ENCODE results near the gene CAMK1. TPM values are rescaled to one million over a fixed set of nuclear protein-coding genes. Genes with fewer than 3 reads are reported as not detected.

The CAMK1 gene
- total and polyA plus RNA-seq, 2 donors (not counting 1 experiment from before 2014, with no cell fraction given) = 27.7 to 64.2 TPM

- TF ChIP-seq EZH2 (IDR thresholded peaks at IDR 0.05; ENCODE audit: low read length, missing control alignments) = no peak
- TF ChIP-seq, protein P1, sequence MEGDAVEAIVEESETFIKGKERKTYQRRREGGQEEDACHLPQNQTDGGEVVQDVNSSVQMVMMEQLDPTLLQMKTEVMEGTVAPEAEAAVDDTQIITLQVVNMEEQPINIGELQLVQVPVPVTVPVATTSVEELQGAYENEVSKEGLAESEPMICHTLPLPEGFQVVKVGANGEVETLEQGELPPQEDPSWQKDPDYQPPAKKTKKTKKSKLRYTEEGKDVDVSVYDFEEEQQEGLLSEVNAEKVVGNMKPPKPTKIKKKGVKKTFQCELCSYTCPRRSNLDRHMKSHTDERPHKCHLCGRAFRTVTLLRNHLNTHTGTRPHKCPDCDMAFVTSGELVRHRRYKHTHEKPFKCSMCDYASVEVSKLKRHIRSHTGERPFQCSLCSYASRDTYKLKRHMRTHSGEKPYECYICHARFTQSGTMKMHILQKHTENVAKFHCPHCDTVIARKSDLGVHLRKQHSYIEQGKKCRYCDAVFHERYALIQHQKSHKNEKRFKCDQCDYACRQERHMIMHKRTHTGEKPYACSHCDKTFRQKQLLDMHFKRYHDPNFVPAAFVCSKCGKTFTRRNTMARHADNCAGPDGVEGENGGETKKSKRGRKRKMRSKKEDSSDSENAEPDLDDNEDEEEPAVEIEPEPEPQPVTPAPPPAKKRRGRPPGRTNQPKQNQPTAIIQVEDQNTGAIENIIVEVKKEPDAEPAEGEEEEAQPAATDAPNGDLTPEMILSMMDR (conservative IDR thresholded peaks at IDR 0.05 in 1 of 2, IDR thresholded peaks at IDR 0.05 in 1 of 2; ENCODE audit: low read depth in 1 of 2, low read length in 2 of 2) = peak in 1 of 2 donors; percentile 23
- Histone ChIP-seq H3K27ac (ENCODE audit: insufficient read depth, low read length) (no peak overlapping the region), H3K9ac (ENCODE audit: insufficient read depth, low read length) (no peak overlapping the region), H3K27me3 (ENCODE audit: control insufficient read depth, insufficient read depth, low read length) (no peaks in the 10 kb centered on the region), H3K4me2 (ENCODE audit: extremely low read depth, insufficient read depth, low read length) (no peak overlapping the region), H3K9me3 (ENCODE audit: control insufficient read depth, insufficient read depth, low read depth, low read length) (no peaks in the 10 kb centered on the region), H3K79me2 (ENCODE audit: control insufficient read depth, insufficient read depth, low read length) (peaks cover 3% of the 10 kb centered on the region), H3K36me3 (ENCODE audit: control insufficient read depth, insufficient read depth, low read length) (no peaks in the 10 kb centered on the region), H3K4me3 (replicated peaks in 1 of 4; ENCODE audit: control extremely low read depth in 1 of 4, insufficient read depth in 1 of 4, low read depth in 3 of 4, low read length in 4 of 4) (no peak overlapping the region), H3K4me1 (ENCODE audit: control insufficient read depth, extremely low read depth, insufficient read depth, low read length) (no peaks in the 10 kb centered on the region), H2AFZ (ENCODE audit: low read length) (no peak overlapping the region), H4K20me1 (ENCODE audit: control insufficient read depth, extremely low read depth, insufficient read depth, low read length) (no peaks in the 10 kb centered on the region)
- DNase-seq (ENCODE audit: low read depth in 2 of 2) = no peak
Measured at GRCh38 chr3:9727041-9727595, 42.6 kb downstream of the CAMK1 start.

GRCh38 chr3:9725775-9726515, 43.8 kb downstream of the CAMK1 start:
- no peaks in the 10 kb centered on the region for H4K20me1 ChIP-seq (ENCODE audit: control insufficient read depth, extremely low read depth, insufficient read depth, low read length)
- no peak overlapping the region for H3K4me2 ChIP-seq (ENCODE audit: extremely low read depth, insufficient read depth, low read length)
- DNase-seq (ENCODE audit: low read depth in 2 of 2) = no peak
- H3K4me1 ChIP-seq (ENCODE audit: control insufficient read depth, extremely low read depth, insufficient read depth, low read length) = no peaks in the 10 kb centered on the region
- H3K27ac ChIP-seq (ENCODE audit: insufficient read depth, low read length) = no peak overlapping the region
- H3K27me3 ChIP-seq (ENCODE audit: control insufficient read depth, insufficient read depth, low read length) = no peaks in the 10 kb centered on the region
- H3K9me3 ChIP-seq (ENCODE audit: control insufficient read depth, insufficient read depth, low read depth, low read length) = no peaks in the 10 kb centered on the region
- TF ChIP-seq, protein P1 (conservative IDR thresholded peaks at IDR 0.05 in 1 of 2, IDR thresholded peaks at IDR 0.05 in 1 of 2; ENCODE audit: low read depth in 1 of 2, low read length in 2 of 2) = no peak
- no peak for TF ChIP-seq EZH2 (IDR thresholded peaks at IDR 0.05; ENCODE audit: low read length, missing control alignments)
- H3K79me2 ChIP-seq (ENCODE audit: control insufficient read depth, insufficient read depth, low read length) = no peaks in the 10 kb centered on the region
- H3K4me3 ChIP-seq (replicated peaks in 1 of 4; ENCODE audit: control extremely low read depth in 1 of 4, insufficient read depth in 1 of 4, low read depth in 3 of 4, low read length in 4 of 4) = no peak overlapping the region
- no peak overlapping the region for H3K9ac ChIP-seq (ENCODE audit: insufficient read depth, low read length)
- no peak overlapping the region for H2AFZ ChIP-seq (ENCODE audit: low read length)
- no peaks in the 10 kb centered on the region for H3K36me3 ChIP-seq (ENCODE audit: control insufficient read depth, insufficient read depth, low read length)

DNA sequence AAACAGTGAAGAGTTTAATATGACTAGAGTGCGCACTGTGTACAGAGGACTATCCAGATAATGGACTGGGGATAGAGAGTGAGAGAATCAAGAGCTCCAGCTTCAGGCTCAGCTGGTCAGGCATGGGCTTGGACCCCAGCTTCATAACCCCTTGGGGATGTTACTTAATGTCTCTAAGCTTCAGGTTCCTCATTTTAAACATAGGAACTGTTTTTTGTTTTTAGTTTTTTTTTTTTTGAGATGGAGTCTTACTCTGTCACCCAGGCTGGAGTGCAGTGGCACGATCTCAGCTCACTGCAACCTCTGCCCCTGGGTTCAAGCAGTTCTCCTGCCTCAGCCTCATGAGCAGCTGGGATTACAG, 48.1 kb downstream of the CAMK1 start:
- Histone ChIP-seq H3K36me3 (ENCODE audit: control insufficient read depth, insufficient read depth, low read length) (no peaks in the 10 kb centered on the region), H3K4me3 (replicated peaks in 1 of 4; ENCODE audit: control extremely low read depth in 1 of 4, insufficient read depth in 1 of 4, low read depth in 3 of 4, low read length in 4 of 4) (no peak overlapping the region), H3K79me2 (ENCODE audit: control insufficient read depth, insufficient read depth, low read length) (no peaks in the 10 kb centered on the region), H3K4me1 (ENCODE audit: control insufficient read depth, extremely low read depth, insufficient read depth, low read length) (no peaks in the 10 kb centered on the region), H4K20me1 (ENCODE audit: control insufficient read depth, extremely low read depth, insufficient read depth, low read length) (no peaks in the 10 kb centered on the region), H2AFZ (ENCODE audit: low read length) (no peak overlapping the region), H3K4me2 (ENCODE audit: extremely low read depth, insufficient read depth, low read length) (no peak overlapping the region), H3K9ac (ENCODE audit: insufficient read depth, low read length) (no peak overlapping the region), H3K27me3 (ENCODE audit: control insufficient read depth, insufficient read depth, low read length) (no peaks in the 10 kb centered on the region), H3K27ac (ENCODE audit: insufficient read depth, low read length) (no peak overlapping the region), H3K9me3 (ENCODE audit: control insufficient read depth, insufficient read depth, low read depth, low read length) (no peaks in the 10 kb centered on the region)
- DNase-seq (ENCODE audit: low read depth in 2 of 2) = no peak
- TF ChIP-seq EZH2 (IDR thresholded peaks at IDR 0.05; ENCODE audit: low read length, missing control alignments) = no peak
- TF ChIP-seq, protein P1 (conservative IDR thresholded peaks at IDR 0.05 in 1 of 2, IDR thresholded peaks at IDR 0.05 in 1 of 2; ENCODE audit: low read depth in 1 of 2, low read length in 2 of 2) = no peak
